HEK293T (cell line): ENCODE measurements around the gene LETM1.

Experiments
- ARNT ChIP-seq: fragments of 450-650 bp; IDR thresholded peaks from 2 replicates; pipeline ENCODE4 v1.6.1; 2017; ENCODE audit warnings: mild to moderate bottlenecking
- BHLHE40 ChIP-seq: fragments of 450-650 bp; IDR thresholded peaks from 2 replicates; pipeline ENCODE4 v1.6.1; 2016; ENCODE audit warnings: mild to moderate bottlenecking, moderate library complexity, borderline replicate concordance
- FOXA1 ChIP-seq: fragments of 450-650 bp; IDR thresholded peaks from 2 replicates; pipeline ENCODE4 v1.6.1; 2016; ENCODE audit warnings: mild to moderate bottlenecking
- FOXM1 ChIP-seq: fragments of 450-650 bp; IDR thresholded peaks from 2 replicates; pipeline ENCODE4 v1.6.1; 2017; ENCODE audit warnings: mild to moderate bottlenecking, borderline replicate concordance
- HDGF ChIP-seq: fragments of 450-650 bp; IDR thresholded peaks from 2 replicates; pipeline ENCODE4 v1.6.1; 2017; ENCODE audit warnings: antibody characterized with exemption, borderline replicate concordance
- L3MBTL2 ChIP-seq: fragments of 450-650 bp; conservative IDR thresholded peaks from 2 replicates; pipeline ENCODE4 v1.6.1; 2016; ENCODE audit warnings: mild to moderate bottlenecking
- LEF1 ChIP-seq: fragments of 450-650 bp; IDR thresholded peaks from 2 replicates; pipeline ENCODE4 v1.6.1; 2017; ENCODE audit warnings: mild to moderate bottlenecking, borderline replicate concordance
- SP1 ChIP-seq: fragments of 450-650 bp; IDR thresholded peaks from 2 replicates; pipeline ENCODE4 v1.6.1; 2017
- SUZ12 ChIP-seq: fragments of 450-650 bp; IDR thresholded peaks from 2 replicates; pipeline ENCODE4 v1.6.1; 2016; ENCODE audit warnings: mild to moderate bottlenecking
- TARDBP ChIP-seq: fragments of 450-650 bp; IDR thresholded peaks from 2 replicates; pipeline ENCODE4 v1.6.1; 2016

GRCh38 chr4:1799387-1800375 lies 56.3 kb downstream of the LETM1 start:
- TF ChIP-seq FOXA1 (no peak), BHLHE40 (no peak), TARDBP (no peak), SP1 (no peak), SUZ12 (no peak), FOXM1 (no peak), LEF1 (no peak), ARNT (no peak), HDGF (no peak), L3MBTL2 (no peak)
